ENCODE measurements around the gene RAET1L.

Gene RAET1L

DNA sequence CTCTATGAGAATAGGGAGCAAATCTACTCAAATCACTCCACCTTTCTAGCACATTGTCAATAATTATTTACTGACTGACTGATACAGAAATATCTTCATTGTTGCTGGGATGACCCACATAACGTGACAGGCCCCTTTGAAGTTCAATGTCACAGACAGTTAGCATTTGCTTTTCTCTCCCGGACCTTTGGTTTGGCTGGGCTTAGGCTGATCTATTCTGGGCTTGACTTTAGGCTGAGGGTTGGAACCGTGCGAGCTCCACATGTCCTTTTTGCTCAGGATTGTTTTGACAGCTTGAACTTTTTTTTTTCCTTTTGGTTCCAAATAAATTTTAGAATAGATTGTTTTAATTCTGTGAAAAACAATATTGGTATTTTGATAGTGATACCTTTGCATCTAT is 31.6 kb upstream of the RAET1L start:
- Histone ChIP-seq H4K20me1 (ENCODE audit: insufficient read depth, low read length) (no peaks in the 10 kb centered on the region; the same call in 1 of the 2 replicates), H3K27me3 (ENCODE audit: insufficient read depth, low read length, poor library complexity) (peaks cover 58% of the 10 kb centered on the region), H3K79me2 (ENCODE audit: insufficient read depth, low read length) (no peaks in the 10 kb centered on the region), H3K4me1 (ENCODE audit: insufficient read depth, low read length) (no peaks in the 10 kb centered on the region), H3K9ac (ENCODE audit: low read depth, low read length) (no peak overlapping the region), H3K9me3 (ENCODE audit: insufficient read depth, low read length, severe bottlenecking) (no peaks in the 10 kb centered on the region), H3K36me3 (ENCODE audit: insufficient read depth, low read length) (no peaks in the 10 kb centered on the region), H3K4me3 (ENCODE audit: low read depth in 1 of 2, low read length in 2 of 2) (no peak overlapping the region), H2AFZ (ENCODE audit: low read depth, low read length) (no peak overlapping the region), H3K27ac (ENCODE audit: low read length) (no peak overlapping the region), H3K4me2 (ENCODE audit: insufficient read depth, low read length) (no peak overlapping the region)
- TF ChIP-seq, protein P1, sequence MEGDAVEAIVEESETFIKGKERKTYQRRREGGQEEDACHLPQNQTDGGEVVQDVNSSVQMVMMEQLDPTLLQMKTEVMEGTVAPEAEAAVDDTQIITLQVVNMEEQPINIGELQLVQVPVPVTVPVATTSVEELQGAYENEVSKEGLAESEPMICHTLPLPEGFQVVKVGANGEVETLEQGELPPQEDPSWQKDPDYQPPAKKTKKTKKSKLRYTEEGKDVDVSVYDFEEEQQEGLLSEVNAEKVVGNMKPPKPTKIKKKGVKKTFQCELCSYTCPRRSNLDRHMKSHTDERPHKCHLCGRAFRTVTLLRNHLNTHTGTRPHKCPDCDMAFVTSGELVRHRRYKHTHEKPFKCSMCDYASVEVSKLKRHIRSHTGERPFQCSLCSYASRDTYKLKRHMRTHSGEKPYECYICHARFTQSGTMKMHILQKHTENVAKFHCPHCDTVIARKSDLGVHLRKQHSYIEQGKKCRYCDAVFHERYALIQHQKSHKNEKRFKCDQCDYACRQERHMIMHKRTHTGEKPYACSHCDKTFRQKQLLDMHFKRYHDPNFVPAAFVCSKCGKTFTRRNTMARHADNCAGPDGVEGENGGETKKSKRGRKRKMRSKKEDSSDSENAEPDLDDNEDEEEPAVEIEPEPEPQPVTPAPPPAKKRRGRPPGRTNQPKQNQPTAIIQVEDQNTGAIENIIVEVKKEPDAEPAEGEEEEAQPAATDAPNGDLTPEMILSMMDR (IDR thresholded peaks at IDR 0.05; ENCODE audit: borderline replicate concordance, extremely low read depth, low read length, poor library complexity, severe bottlenecking) = no peak
- no peak for TF ChIP-seq EZH2 (IDR thresholded peaks at IDR 0.05; ENCODE audit: borderline replicate concordance, low read depth, low read length, severe bottlenecking)
- DNase-seq = no peak
- no peak for ATAC-seq (ENCODE audit: insufficient read depth, low read depth)

DNA sequence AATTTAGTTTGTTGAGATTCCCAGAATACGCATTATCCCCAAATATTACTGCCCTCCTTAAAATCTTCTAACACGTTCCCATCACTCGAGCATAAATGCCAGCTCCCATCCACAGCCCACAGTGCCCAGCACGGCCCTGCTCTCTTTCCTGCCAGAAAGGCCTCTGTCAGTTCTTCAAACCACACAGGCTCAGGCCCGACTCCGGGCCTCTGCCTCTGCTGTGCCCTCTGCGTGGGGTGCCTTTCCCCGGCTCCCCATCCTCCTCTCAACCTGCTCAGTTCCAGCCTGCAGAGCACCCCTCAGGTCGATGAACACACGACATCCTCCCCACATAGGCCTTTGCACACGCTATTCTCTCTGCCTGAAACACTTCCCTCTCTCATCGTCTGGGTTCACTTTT is 30.8 kb upstream of the RAET1L start:
- Histone ChIP-seq H3K4me2 (ENCODE audit: insufficient read depth, low read length) (no peak overlapping the region), H3K36me3 (ENCODE audit: insufficient read depth, low read length) (no peaks in the 10 kb centered on the region), H3K27me3 (ENCODE audit: insufficient read depth, low read length, poor library complexity) (peaks cover 58% of the 10 kb centered on the region), H3K79me2 (ENCODE audit: insufficient read depth, low read length) (no peaks in the 10 kb centered on the region), H3K9ac (ENCODE audit: low read depth, low read length) (no peak overlapping the region), H3K9me3 (ENCODE audit: insufficient read depth, low read length, severe bottlenecking) (no peaks in the 10 kb centered on the region), H3K4me1 (ENCODE audit: insufficient read depth, low read length) (no peaks in the 10 kb centered on the region), H3K4me3 (ENCODE audit: low read depth in 1 of 2, low read length in 2 of 2) (no peak overlapping the region), H3K27ac (ENCODE audit: low read length) (no peak overlapping the region), H4K20me1 (ENCODE audit: insufficient read depth, low read length) (no peaks in the 10 kb centered on the region; the same call in 1 of the 2 replicates), H2AFZ (ENCODE audit: low read depth, low read length) (no peak overlapping the region)
- TF ChIP-seq, protein P1 (IDR thresholded peaks at IDR 0.05; ENCODE audit: borderline replicate concordance, extremely low read depth, low read length, poor library complexity, severe bottlenecking) = no peak
- no peak for TF ChIP-seq EZH2 (IDR thresholded peaks at IDR 0.05; ENCODE audit: borderline replicate concordance, low read depth, low read length, severe bottlenecking)
- no peak for DNase-seq
- no peak for ATAC-seq (ENCODE audit: insufficient read depth, low read depth)

DNA sequence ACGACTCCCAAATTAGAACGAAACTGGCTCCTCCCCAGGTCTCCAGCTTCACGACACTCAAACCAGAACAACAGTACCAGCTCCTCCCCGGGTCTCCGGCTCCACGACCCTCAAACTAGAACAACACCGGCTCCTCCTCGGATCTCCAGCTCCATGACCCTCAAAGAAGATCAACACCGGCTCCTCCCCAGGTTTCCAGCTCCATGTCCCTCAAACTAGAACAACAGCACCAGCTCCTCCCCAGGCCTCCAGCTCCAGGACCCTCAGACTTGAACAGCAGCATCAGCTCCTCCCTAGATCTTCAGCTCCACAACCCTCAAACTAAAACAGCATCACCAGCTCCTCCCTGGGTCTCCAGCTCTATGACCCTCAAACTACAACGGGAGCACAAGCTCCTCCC is 29.8 kb upstream of the RAET1L start:
- no peak for DNase-seq
- Histone ChIP-seq H4K20me1 (ENCODE audit: insufficient read depth, low read length) (no peaks in the 10 kb centered on the region), H3K79me2 (ENCODE audit: insufficient read depth, low read length) (no peaks in the 10 kb centered on the region), H3K27ac (ENCODE audit: low read length) (no peak overlapping the region), H3K36me3 (ENCODE audit: insufficient read depth, low read length) (no peaks in the 10 kb centered on the region), H3K27me3 (ENCODE audit: insufficient read depth, low read length, poor library complexity) (peaks cover 50% of the 10 kb centered on the region), H3K4me2 (ENCODE audit: insufficient read depth, low read length) (no peak overlapping the region), H3K9ac (ENCODE audit: low read depth, low read length) (no peak overlapping the region), H3K4me1 (ENCODE audit: insufficient read depth, low read length) (no peaks in the 10 kb centered on the region), H3K4me3 (ENCODE audit: low read depth in 1 of 2, low read length in 2 of 2) (no peak overlapping the region), H2AFZ (ENCODE audit: low read depth, low read length) (no peak overlapping the region), H3K9me3 (ENCODE audit: insufficient read depth, low read length, severe bottlenecking) (no peaks in the 10 kb centered on the region)
- TF ChIP-seq EZH2 (IDR thresholded peaks at IDR 0.05; ENCODE audit: borderline replicate concordance, low read depth, low read length, severe bottlenecking) = no peak
- TF ChIP-seq, protein P1 (IDR thresholded peaks at IDR 0.05; ENCODE audit: borderline replicate concordance, extremely low read depth, low read length, poor library complexity, severe bottlenecking) = no peak
- no peak for ATAC-seq (ENCODE audit: insufficient read depth, low read depth)

DNA sequence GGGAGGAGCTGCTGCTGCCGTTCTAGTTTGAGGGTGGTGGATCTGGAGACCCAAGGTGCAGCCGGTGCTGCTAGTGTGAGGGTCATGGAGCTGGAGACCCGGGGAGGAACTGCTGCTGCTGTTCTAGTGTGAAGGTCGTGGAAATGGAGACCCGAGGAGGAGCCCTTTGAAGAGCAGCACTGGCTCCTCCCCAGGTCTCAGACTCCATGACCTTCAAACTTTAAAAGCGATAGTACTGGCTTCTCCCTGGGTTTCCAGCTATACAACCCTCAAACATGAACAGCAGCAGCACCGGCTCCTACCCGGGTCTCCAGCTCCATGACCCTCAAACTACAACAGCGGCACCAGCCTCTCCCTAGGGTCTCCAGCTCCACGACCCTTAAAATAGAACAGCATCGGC is 28.1 kb upstream of the RAET1L start:
- H3K9me3 ChIP-seq (ENCODE audit: insufficient read depth, low read length, severe bottlenecking) = no peaks in the 10 kb centered on the region
- ATAC-seq (ENCODE audit: insufficient read depth, low read depth) (no peak), DNase-seq (no peak)
- no peak overlapping the region for H3K4me3 ChIP-seq (ENCODE audit: low read depth in 1 of 2, low read length in 2 of 2)
- H3K27me3 ChIP-seq (ENCODE audit: insufficient read depth, low read length, poor library complexity) = peaks cover 48% of the 10 kb centered on the region
- no peak overlapping the region for H3K27ac ChIP-seq (ENCODE audit: low read length)
- H3K9ac ChIP-seq (ENCODE audit: low read depth, low read length) = no peak overlapping the region
- H3K79me2 ChIP-seq (ENCODE audit: insufficient read depth, low read length) = no peaks in the 10 kb centered on the region
- no peaks in the 10 kb centered on the region for H4K20me1 ChIP-seq (ENCODE audit: insufficient read depth, low read length)
- TF ChIP-seq, protein P1 (IDR thresholded peaks at IDR 0.05; ENCODE audit: borderline replicate concordance, extremely low read depth, low read length, poor library complexity, severe bottlenecking) = no peak
- no peak for TF ChIP-seq EZH2 (IDR thresholded peaks at IDR 0.05; ENCODE audit: borderline replicate concordance, low read depth, low read length, severe bottlenecking)
- H3K36me3 ChIP-seq (ENCODE audit: insufficient read depth, low read length) = no peaks in the 10 kb centered on the region
- H3K4me2 ChIP-seq (ENCODE audit: insufficient read depth, low read length) = no peak overlapping the region
- no peaks in the 10 kb centered on the region for H3K4me1 ChIP-seq (ENCODE audit: insufficient read depth, low read length)
- no peak overlapping the region for H2AFZ ChIP-seq (ENCODE audit: low read depth, low read length)
